BJ (cell line): ENCODE results near the gene PPFIA3. TPM values are rescaled to one million over a fixed set of nuclear protein-coding genes. Genes with fewer than 3 reads are reported as not detected.
"Not testable (repeated sequence)": the region's sequence is repeated elsewhere in the genome, so short reads cannot be mapped to it uniquely, and the experiment has no call there.

Source experiments
- CTCF ChIA-PET: fragments of 350-600 bp; formaldehyde crosslinking; extraction: SDS; loops from one replicate; lab custom pipeline; 2021; ENCODE audit warnings: antibody characterized with exemption, inconsistent platforms; lab: Yijun Ruan, JAX
- POLR2A ChIA-PET: fragments of 300-600 bp; sonication (Branson Sonifier 250); formaldehyde crosslinking; extraction: SDS; loops from one replicate; lab custom pipeline; 2021; ENCODE audit warnings: antibody characterized with exemption; lab: Charles Lee
- DNase-seq: peaks from one replicate; pipeline ENCODE4 v3.0.0-alpha.2; 2011; ENCODE audit warnings: low read depth
- H3K27me3 ChIP-seq: 2 replicates; pipeline ENCODE4 v1.6.0; 2011; ENCODE audit warnings: low read length; ENCODE audit not compliant: control insufficient read depth, insufficient read depth
- H3K36me3 ChIP-seq: 2 replicates; pipeline ENCODE4 v1.5.1; 2011; ENCODE audit warnings: low read length; ENCODE audit not compliant: control insufficient read depth, insufficient read depth
- H3K4me3 ChIP-seq: 2 replicates; pipeline ENCODE4 v1.5.1; 2011; ENCODE audit warnings: low read depth, mild to moderate bottlenecking, control low read depth, low read length
- CTCF ChIP-seq: IDR thresholded peaks from 2 replicates; pipeline ENCODE4 v1.5.1; 2011; ENCODE audit warnings: low read depth, mild to moderate bottlenecking, control low read depth, inconsistent platforms, low read length, moderate library complexity; ENCODE audit not compliant: insufficient read depth
- polyA plus RNA-seq: library from polyadenylated mRNA; depleted of rRNA; stranded (reverse); fragments of >200 nt; gene quantifications from 2 replicates; pipeline ENCODE4 v1.2.3, GENCODE V29; 2011

The PPFIA3 gene
- polyA plus RNA-seq, 1 experiment = 1.4 TPM

- TF ChIP-seq CTCF = no peak
- ChIA-PET POLR2A (no interaction called here), CTCF (interaction anchor here (1.1 kb wide), 1 partner anchor 14 kb away, joined by 6 read pairs; no protein-coding TSS in a partner anchor)
Measured at GRCh38 chr19:49173198-49173597, 53.9 kb downstream of the PPFIA3 start.

GRCh38 chr19:49180659-49181058 is 61.3 kb downstream of the PPFIA3 start:
- peaks cover 9% of the 10 kb centered on the region for H3K36me3 ChIP-seq
- H3K27me3 ChIP-seq = no peaks in the 10 kb centered on the region
- TF ChIP-seq CTCF = no peak
- no peak overlapping the region for H3K4me3 ChIP-seq
- POLR2A ChIA-PET = no interaction called here
- CTCF ChIA-PET = no interaction called here
- DNase-seq = no peak

More at GRCh38 chr19:49173198-49173597, 53.9 kb downstream of the PPFIA3 start:
- H3K27me3 ChIP-seq = no peaks in the 10 kb centered on the region
- H3K4me3 ChIP-seq = no peak overlapping the region
- H3K36me3 ChIP-seq = peaks cover 21% of the 10 kb centered on the region
- no peak for DNase-seq

- H3K4me3 ChIP-seq, DNase-seq, H3K36me3 ChIP-seq, CTCF ChIA-PET, H3K27me3 ChIP-seq, POLR2A ChIA-PET: not testable (repeated sequence)
Measured at GRCh38 chr19:49182010-49182847, 62.9 kb downstream of the PPFIA3 start.

- Histone ChIP-seq H3K4me3 (no peak overlapping the region), H3K36me3 (peaks cover 7% of the 10 kb centered on the region), H3K27me3 (no peaks in the 10 kb centered on the region)
- no peak for DNase-seq
- POLR2A ChIA-PET = no interaction called here
- CTCF ChIA-PET = interaction anchor here (6.8 kb wide), 1 partner anchor 16 kb away, joined by 38 read pairs; no protein-coding TSS in a partner anchor
- TF ChIP-seq CTCF = no peak
Measured at GRCh38 chr19:49182848-49183375, 63.6 kb downstream of the PPFIA3 start.

GRCh38 chr19:49186108-49186507 is 66.8 kb downstream of the PPFIA3 start:
- Histone ChIP-seq H3K27me3 (no peaks in the 10 kb centered on the region), H3K36me3 (peaks cover 18% of the 10 kb centered on the region), H3K4me3 (no peak overlapping the region)
- ChIA-PET CTCF (interaction anchor here (1.1 to 6.8 kb wide), 3 partner anchors 12 to 21 kb away, joined by 3 to 38 read pairs (median 4); no protein-coding TSS in a partner anchor), POLR2A (no interaction called here)
- no peak for TF ChIP-seq CTCF
- no peak for DNase-seq
